SK-N-DZ (cell line): ENCODE measurements around the gene HIPK2.
"Not testable (repeated sequence)": the region's sequence is repeated elsewhere in the genome, so short reads cannot be mapped to it uniquely, and the experiment has no call there.

Experiments used
- DNase-seq: peaks from one replicate; pipeline ENCODE4 v3.0.0-alpha.2; 2015; ENCODE audit warnings: low spot score

Gene HIPK2

DNA sequence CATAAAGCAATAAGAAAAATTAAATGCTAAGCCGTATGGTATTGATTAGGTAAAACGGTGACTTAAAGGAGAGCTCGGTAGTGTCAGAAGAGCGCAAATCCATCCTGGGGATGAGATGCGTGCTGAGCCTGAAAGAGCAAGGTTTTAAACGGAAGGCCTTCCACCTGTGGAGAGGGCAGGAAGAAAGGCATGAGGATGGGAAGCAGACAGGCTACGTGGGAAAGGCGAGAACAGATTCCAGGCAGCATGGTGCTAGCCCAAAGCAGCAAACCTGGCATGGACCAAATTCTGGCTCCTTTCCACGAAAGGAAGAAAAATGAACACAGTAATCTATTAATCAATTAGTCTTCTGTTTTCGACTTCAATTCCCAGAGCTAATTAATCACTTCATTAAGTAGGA lies 103.5 kb downstream of the HIPK2 start:
- DNase-seq, result no peak

DNA sequence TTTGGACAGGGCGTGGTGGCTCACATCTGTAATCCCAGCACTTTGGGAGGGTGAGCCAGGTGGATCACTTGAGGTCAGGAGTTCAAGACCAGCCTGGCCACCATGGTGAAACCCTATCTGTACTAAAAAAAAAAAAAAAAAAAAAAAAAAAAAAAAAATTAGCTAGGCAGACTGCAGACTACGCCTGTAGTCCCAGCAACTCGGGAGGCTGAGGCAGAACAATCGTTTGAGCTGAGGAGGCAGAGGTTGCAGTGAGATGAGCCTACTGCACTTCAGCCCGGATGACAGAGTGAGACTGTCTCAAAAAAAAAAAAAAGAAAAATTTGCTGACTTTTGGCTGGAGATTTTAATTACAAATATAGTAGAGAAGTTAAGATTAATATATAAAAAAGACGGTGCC lies 104.0 kb downstream of the HIPK2 start:
- no peak for DNase-seq

DNA sequence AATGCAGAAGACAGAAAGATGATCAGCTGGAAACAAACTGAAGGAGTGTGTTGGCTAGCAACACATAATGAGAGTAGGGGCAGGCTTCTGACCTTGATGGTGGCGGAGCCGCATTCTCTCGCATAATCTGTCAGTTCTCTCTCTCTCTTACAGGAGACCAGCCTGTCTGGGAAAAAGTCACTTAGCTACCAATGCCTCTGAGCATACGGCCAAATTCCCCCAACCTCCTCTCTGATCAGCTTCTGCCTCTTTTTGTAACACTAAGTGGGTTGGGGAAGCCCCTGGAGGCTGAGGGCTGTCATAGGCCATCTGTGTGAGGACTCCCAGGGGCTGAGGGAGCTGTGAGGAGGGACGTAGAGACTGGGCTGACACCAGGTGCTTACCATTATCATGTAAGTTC lies 104.6 kb downstream of the HIPK2 start:
- DNase-seq, result peak; percentile 82

DNA sequence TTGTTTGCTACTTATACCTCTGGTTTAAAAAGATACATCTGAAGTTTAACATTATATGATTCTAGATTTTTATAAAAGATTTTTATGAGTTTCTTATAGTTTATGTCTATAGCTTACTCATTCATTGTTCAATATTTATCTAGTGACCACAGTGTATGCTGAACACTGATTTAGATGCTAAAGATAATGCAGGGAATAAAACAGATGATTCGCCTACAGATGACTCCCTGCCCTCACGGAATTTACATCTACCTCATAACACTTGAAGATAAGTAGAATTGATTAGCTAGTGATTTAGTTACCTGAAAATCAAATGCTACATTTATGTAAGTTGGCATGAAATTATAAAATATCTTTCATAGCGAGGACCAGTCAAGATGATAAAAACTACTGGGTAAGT lies 105.8 kb downstream of the HIPK2 start:
- DNase-seq, result no peak

DNA sequence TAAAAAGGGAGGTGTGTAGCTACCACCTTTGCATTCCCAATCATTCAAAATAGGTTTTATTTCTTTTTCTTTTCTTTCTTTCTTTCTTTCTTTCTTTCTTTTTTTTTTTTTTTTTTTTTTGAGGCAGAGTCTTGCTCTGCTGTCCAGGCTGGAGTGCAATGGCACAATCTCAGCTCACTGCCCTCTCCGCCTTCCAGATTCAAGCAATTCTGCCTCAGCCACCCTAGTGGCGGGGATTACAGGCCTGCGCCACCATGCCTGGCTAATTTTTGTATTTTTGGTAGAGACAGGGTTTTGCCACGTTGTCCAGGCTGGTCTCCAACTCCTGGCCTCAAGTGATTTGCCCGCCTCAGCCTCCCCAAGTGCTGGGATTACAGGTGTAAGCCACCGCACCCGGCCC lies 107.1 kb downstream of the HIPK2 start:
- DNase-seq, result not testable (repeated sequence)

DNA sequence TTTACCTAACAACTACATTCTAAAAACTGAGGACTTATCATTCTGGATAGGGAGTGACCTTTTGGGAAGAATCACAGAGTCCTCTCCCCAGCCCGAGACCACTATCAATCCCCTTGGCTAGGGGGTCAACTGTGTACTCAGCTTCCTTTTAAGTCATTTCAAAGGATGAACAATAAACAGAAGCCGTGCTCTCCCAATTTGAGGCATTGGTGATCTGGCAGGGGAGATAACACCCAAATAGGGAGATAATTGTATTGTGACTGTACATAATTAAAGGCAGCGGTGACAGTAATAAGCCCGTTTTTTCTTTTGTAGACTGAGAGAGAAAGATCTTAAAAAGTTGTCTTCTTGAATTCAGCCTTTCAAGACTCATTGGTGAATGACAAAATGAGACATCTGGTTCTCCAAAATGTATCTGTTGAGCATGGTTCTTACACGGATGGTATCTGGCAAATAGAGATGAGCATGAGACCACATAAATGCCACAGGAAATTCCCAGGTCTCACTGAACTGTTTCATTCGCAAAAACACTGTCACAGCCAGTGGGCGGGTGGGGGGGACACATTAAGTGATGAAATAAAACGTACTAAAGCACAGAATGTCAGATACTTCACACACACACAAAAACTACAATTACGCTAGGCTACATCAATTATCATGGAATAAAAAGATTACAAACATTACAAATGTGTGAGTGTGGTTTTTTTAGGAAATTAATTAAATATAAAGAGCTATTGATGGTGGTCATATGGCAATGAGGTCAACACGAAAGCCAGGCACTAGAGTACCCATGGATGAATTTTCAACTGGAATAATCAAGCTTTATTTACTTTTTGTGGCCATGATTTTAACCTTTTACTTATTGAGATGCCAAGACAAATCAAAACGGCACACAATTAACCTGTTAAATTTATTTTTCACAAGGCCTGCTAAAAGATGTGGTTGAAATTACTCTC lies 108.4 kb downstream of the HIPK2 start:
- DNase-seq, result peak; percentile 93

DNA sequence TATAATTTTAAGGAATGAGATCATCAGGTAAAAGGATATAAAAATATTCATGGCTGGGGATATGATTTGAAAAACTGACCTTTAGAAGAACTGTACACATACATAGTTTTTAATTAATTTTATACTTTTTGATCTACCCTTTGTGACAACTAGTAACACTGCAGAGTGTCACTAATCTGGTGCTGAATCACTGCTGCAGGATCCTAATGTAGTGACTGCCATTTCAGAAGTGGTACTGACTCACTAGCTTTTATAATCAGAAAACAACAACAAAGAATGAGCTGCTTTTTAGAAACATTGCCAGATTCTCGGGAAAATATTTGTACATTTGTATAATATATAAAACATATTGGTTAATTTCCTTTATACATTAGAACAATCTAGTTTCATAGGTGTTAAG lies 110.4 kb downstream of the HIPK2 start:
- no peak for DNase-seq

DNA sequence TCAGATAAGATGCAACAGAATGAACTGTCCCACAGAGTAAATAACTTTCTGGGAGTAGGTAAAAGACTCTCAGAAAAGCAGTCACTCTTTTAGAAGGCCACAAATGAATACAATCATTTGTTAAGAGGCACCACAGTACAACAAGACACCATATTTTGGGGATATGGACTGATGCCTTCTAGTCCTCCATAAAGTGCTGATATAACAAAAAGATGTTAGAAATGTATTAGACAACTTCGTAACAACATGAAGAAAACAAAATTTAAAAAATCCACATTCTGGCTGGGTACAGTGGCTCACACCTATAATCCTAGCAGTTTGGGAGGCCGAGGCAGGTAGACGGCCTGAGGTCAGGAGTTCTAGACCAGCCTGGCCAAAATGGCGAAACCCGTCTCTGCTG lies 111.3 kb downstream of the HIPK2 start:
- no peak for DNase-seq

DNA sequence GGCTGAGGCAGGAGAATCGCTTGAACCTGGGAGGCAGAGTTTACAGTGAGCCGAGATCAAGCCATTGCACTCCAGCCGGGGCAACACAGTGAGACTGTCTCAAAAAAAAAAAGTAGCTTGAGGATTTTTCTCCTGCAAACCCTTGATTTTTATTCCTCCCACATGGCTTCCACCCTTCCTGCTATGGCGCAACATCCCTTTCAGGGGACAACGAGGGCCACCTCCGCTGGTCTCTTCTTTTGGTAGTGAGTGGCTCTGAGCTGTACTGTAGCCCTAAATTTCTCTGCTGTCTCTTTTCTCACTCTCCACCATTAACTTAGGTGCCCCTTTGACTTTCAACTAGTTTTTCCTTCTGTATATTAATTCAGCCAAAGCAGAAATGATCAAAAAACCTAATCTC lies 113.4 kb downstream of the HIPK2 start:
- no peak for DNase-seq

DNA sequence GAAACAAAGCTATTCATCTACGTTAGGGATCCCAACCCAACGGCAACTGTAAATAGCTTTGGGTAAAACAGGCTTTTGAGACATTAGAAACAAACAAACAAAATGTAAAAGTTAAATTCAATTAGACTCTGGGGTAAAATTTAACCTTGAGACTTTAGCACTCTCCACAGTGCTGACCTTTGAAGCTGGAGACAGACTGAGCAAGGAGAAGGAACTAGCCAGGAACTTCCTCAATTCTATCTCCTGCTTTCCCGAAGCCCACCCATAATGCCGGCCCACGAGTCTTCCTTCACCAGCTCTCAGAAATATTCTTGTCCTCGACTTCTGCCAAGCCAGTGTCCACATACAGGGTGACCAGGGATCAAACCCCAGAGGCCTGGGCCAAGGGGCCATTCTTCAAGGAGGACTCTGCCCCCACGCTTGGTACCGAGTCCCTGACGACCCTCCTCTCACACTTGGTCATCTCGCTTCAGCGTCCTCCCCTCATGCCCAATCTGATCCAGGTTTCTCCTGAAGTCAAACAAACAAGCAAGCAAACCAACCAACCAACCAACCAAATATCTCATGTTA lies 114.1 kb downstream of the HIPK2 start:
- DNase-seq, result no peak

DNA sequence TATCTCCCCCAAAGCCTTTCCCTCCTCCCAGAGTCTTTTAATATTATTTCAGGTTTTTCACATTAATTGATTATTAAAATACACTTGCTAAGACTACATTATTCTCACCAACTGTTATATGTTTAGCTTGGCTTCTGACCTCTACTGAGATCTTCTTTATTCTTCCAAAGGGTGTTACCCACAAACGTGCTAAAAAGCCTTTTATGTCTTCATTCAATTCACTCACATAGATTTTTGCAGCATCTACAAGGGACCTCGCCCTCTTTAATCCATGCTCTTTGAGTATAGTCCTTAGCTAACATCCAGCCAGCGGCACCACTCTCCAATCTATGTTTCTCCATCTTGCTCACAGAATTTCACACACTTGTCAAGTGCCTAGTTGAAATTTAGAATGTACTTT lies 115.9 kb downstream of the HIPK2 start:
- no peak for DNase-seq

DNA sequence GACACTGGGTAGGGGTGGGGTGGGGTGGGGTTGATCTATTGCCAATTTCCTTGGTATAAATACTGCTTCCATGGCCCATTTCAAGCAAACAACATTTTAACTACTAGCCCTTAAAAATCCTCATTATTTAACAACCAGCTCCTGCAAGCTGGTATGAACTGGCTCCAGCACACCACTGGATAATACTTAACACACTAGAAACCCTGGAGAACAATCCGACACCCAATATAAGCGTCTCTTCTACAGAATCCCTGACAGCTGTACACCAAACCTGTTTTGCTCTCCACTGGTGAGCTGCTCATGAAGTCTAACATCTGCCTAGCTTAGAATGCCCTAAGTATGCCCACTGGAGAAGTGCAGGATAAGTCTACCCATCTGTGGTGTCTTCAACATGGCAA lies 116.8 kb downstream of the HIPK2 start:
- no peak for DNase-seq

DNA sequence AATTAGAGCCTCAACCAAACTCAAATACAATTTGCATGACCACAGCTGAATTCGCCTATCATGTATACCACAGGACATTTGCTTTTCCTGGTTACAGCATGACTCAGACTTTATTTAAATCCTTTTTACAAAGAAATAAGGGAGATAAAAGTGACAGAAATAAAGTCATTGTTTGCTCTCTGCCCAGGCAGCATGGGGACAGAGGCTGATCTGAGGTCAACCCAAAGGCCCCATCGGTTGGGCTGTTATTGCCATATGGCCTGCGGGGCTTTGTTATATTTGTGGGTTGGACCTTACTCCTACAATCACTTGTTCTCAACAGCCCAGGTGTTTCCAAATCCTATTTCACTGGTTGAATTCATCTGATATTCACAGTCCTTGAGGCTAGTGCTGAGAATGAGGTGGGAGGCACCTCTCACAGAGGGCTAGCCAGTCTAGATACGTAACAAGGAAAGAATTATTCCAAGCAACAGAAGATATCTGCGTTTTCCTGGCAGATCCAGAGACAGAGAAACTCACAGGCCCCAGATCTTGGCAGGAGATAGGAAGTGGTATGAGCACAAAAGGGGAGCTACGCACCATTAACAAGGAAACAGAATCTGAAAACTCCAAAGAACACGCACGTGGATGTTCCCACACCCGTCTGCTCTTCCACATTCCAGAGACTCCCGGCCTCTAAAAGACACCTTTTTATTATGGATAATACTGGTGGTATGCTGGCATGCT lies 117.3 kb downstream of the HIPK2 start:
- no peak for DNase-seq

DNA sequence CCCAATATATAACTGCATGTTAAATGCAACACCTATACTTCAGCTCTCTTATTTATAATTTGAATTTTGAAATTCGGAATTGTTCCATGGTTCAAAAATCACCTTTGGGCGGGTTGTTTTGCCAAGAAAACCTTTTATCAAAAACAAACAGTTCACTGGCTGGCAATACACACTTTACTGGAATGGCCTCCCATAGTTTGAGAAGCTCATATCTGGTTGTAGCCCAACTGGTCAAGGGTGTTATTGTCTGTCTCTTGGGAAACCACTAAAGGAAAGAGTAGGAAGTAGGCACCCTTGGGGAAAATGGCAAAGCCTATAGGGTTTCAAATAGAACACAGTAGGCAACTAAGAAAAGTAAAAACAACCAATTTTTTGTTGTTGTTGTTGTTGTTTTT lies 117.9 kb downstream of the HIPK2 start:
- no peak for DNase-seq

DNA sequence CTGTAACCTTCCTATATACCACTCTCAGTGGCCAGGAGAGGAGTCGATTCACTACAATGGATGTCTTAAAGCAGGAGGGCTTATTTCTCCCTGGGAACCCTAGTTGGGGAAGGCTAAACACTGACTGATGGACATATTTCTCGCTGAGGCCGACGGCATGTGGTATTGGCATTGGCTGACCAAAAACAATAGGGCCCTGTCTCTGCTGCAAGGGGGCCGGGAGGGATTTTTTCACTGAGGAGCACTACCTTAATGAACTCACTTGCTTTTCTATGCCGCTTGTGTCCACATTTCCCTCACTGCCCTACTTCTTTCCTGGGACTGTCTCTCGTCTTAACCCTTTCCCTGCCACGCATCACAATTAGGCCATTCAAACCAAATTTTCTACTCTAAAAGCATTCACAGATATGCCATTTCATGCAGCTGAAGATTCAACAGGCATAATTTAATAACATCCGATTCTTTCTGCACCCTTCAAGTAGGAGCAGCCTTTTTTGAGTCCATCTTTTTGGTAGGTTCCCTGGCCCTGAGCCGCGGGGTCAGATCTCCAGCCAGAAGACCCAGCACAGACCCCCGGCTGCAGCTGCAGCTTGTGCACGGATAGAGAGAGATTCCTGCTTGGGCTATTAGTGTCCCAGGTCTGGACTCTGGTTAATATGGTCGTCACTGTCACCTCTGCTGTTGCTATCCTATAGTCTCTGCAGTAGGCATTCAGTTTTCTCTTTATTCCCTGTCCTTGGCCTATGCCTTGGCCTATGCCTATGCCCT lies 118.7 kb downstream of the HIPK2 start:
- DNase-seq, result no peak

DNA sequence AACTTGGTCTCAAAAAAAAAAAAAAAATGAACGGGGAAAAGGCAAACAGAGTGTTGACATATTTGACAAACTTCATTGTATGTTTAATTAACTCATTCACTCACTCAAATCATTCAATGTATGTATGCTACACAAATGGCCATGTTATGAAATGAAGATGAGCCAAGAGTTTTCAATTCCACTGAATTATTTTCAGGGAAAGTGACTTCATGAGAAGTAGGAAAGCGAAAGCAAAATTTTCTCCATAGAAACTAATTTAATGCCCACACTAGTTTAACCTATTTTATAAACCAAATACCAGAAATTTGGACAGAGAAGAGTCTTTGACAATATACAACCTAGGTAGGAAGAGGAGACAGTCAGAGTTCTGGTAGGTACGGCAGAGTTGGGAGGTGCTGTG lies 119.5 kb downstream of the HIPK2 start:
- no peak for DNase-seq

DNA sequence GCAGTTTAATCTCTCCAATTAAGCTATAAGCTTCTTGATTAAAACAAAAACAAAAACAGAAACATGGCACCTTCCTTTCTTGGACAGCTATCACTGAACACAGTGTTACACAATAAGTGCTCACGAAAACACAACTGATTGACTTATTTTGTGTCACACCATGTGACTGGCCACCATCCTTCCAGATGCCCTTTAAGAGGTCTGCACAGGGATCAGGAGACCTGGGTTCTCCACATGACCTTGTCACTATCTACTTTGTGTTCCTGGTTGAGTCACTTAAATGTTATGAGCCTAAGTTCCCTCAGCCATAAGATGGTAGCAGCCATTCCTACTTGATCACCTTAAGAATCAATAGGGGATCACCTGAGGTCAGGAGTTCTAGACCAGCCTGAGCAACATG lies 120.1 kb downstream of the HIPK2 start:
- no peak for DNase-seq

DNA sequence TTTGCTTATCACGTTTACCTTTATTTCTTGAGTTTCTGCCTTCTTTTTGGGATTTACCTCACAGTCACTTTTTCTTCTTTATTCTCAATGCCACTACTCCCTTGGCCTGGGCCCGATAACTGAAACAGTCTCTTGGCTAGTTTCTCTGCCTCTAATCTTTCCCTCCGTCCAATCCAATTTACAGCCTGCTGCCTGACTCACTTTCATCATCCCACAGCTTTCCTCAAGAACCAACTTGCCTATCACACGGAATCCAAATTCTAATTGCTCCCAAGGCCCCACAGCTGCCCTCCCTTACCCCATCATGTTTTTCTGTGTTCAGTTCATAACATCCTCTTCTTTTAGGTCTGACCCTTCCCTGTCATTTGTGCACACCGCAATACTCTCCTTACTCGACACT lies 121.4 kb downstream of the HIPK2 start:
- DNase-seq, result no peak

DNA sequence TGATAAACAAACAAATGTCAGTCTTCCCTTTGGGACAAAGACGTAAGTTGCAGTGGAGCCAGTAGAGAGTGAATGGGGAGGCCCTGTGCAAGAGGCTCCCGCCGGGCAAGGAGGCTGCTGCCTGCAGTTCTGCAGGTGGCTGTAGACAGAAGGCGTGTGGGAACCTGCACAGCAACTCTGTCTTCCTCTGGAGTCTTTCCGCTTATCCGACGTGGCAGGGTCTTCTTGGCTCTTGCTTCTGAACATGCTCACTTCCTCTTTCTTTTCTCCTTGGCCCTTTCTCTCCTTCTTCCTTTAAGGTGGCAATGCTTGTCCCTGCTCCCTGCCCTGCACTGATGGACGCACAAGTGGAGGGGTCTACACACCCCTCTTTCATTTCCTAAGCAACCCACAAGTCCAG lies 122.5 kb downstream of the HIPK2 start:
- DNase-seq, result no peak

DNA sequence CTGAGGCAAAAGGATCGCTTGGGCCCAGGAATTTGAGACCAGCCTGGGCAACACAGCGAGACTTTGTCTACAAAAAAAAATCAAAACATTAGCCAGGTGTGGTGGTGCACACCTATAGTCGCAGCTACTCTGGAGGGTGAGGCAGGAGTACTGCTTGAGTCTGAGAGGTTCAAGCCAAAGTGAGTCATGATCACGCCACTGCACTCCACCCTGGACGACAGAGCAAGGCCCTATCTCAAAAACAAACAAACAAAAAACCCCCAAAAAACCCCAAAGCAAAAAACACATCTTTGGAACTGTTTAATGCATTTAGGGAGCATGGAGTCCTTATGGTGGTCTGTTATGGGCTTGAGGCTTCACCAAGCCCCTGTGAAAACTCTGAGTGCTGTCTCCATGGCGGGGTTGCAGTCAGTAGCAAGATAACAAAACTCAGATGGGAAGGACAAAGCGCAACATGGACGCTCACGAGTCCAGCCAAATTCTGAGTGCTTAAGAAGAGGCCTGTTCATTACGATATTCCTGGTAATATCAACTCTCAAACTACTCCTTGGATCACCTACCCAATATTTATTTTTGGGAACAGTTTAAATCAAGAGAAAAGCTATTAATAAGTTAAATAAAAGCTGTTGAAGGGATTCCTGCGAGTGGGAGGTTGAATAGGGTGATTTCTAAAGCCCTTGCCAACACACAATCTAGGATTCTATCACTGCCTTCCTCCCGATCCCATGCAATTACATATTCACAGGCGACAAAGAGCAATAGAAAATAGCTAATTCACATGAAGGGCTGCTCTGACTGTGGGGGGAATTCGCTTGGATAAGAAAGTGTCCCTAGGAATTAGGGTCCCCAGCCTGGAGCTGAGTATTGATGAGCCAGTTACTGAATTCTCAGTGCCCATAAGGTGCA lies 123.3 kb downstream of the HIPK2 start:
- no peak for DNase-seq

DNA sequence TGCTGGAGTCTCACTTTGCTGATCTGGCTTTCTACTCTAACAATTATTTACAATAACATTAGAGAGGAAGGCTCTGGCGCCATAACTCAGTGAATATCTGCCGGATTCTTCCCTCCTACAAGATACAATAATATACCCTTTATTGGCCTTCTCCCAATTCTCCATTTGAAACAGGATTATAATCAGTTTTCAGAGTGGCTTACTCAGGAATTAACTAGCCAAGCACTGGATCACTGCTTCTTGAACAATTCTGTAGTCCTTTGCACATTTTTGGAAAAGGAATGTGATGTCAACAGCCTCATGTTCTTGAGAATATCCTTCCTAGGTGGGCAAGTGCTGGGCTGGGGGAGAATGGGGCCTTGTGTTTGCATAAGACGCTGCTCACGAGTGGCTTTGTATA lies 125.9 kb downstream of the HIPK2 start:
- no peak for DNase-seq
